GM21825 (cell line): ENCODE measurements around the gene PTTG1IP2.
"Not testable (repeated sequence)": the region's sequence is repeated elsewhere in the genome, so short reads cannot be mapped to it uniquely, and the experiment has no call there.

ENCODE experiments used
- ATAC-seq: cut with Tn5 transposase; IDR thresholded peaks from one replicate; pipeline ENCODE4 v1.9.1; 2021; ENCODE audit warnings: mild to moderate bottlenecking, moderate library complexity; ENCODE audit not compliant: unreplicated experiment

PTTG1IP2 gene

GRCh38 chr7:90469554-90469953, at the start of gene PTTG1IP2:
Gene PTTG1IP2, plus strand, starts transcription at chr7:90469639. Its CDS starts 148 bp downstream, at chr7:90469787.
- no peak for ATAC-seq

GRCh38 chr7:90421651-90422050, 47.8 kb upstream of the PTTG1IP2 start:
- no peak for ATAC-seq

GRCh38 chr7:90424720-90425119, 44.7 kb upstream of the PTTG1IP2 start:
- peak; percentile 95 for ATAC-seq

GRCh38 chr7:90425376-90425775, 44.1 kb upstream of the PTTG1IP2 start:
- ATAC-seq = no peak

GRCh38 chr7:90430614-90431460, 38.6 kb upstream of the PTTG1IP2 start:
- no peak for ATAC-seq

GRCh38 chr7:90432752-90433151, 36.7 kb upstream of the PTTG1IP2 start:
- ATAC-seq = no peak

- ATAC-seq = no peak
These were observed 36.2 kb upstream of the PTTG1IP2 start for GRCh38 chr7:90433221-90433620.

GRCh38 chr7:90445633-90446032, 23.8 kb upstream of the PTTG1IP2 start:
- ATAC-seq = no peak

GRCh38 chr7:90446137-90446899, 23.1 kb upstream of the PTTG1IP2 start:
- no peak for ATAC-seq

GRCh38 chr7:90453259-90453891, 16.1 kb upstream of the PTTG1IP2 start:
- ATAC-seq = no peak

- no peak for ATAC-seq
These were observed 15.5 kb upstream of the PTTG1IP2 start for GRCh38 chr7:90453931-90454330.

- ATAC-seq = peak; percentile 87
These were observed 14.0 kb upstream of the PTTG1IP2 start for GRCh38 chr7:90455163-90456030.

GRCh38 chr7:90458104-90458503, 11.3 kb upstream of the PTTG1IP2 start:
- ATAC-seq = no peak

- ATAC-seq = no peak
These were observed 9.6 kb upstream of the PTTG1IP2 start for GRCh38 chr7:90459888-90460287.

GRCh38 chr7:90461219-90461618, 8.2 kb upstream of the PTTG1IP2 start:
- ATAC-seq = no peak

GRCh38 chr7:90463151-90463628, 6.2 kb upstream of the PTTG1IP2 start:
- not testable (repeated sequence) for ATAC-seq

GRCh38 chr7:90465816-90466215, 3.6 kb upstream of the PTTG1IP2 start:
- no peak for ATAC-seq

GRCh38 chr7:90472805-90473540, 3.5 kb downstream of the PTTG1IP2 start:
- no peak for ATAC-seq

GRCh38 chr7:90473814-90474213, 4.4 kb downstream of the PTTG1IP2 start:
- no peak for ATAC-seq
